Measurements from ENCODE around the gene RPS15. TPM values are rescaled to one million over a fixed set of nuclear protein-coding genes. Genes with fewer than 3 reads are reported as not detected.

RPS15 gene
- total and polyA plus RNA-seq, 10 of the 15 experiments (the other 5 are each of a cell fraction or from before 2014, with no cell fraction given), result 559 to 3,158 (median 1,413) TPM

- under 1% methylated on average over 71 of the region's 71 CpGs for WGBS (ENCODE audit: insufficient coverage, insufficient replicate concordance, low lambda C conversion rate, missing lambda C conversion rate)
- POLR2A ChIA-PET, result interaction anchor here (0.6 kb wide), 1 partner anchor 55 kb away, joined by 3 read pairs; no protein-coding TSS in a partner anchor
- peak within 1 kb of the TSS; percentile 64 for H3K27ac ChIP-seq (ENCODE audit: control insufficient read depth, insufficient read depth)
- H3K4me3 ChIP-seq, result peak within 1 kb of the TSS; percentile 95
- FAIRE-seq, result peak; percentile 95
- CTCF ChIA-PET, result interaction anchor here (0.8 kb wide), 1 partner anchor 25 kb away, joined by 3 read pairs; no protein-coding TSS in a partner anchor
- ATAC-seq, result peak; percentile 96
- DNase-seq (ENCODE audit: low read depth, low spot score), result peak; percentile 80
- no peaks in the 10 kb centered on the region for H3K36me3 ChIP-seq (ENCODE audit: control insufficient read depth in 2 of 2, insufficient read depth in 2 of 2, low read length in 1 of 2)
- intact Hi-C loops (cut with micrococcal nuclease; ENCODE audit: unreplicated experiment) (no loop called here), in situ Hi-C loops (cut with MboI) (no loop called here)
- no peaks in the 10 kb centered on the region for H3K9me3 ChIP-seq (replicated peaks; ENCODE audit: control insufficient read depth, insufficient read depth, low read length)
- H3K4me2 ChIP-seq (ENCODE audit: control insufficient read depth, insufficient read depth), result peak within 1 kb of the TSS; percentile 88
- no peaks in the 10 kb centered on the region for H3K4me1 ChIP-seq (ENCODE audit: control insufficient read depth, insufficient read depth, low read length)
- H4K20me1 ChIP-seq (ENCODE audit: control insufficient read depth, insufficient read depth), result no peaks in the 10 kb centered on the region
- H3K27me3 ChIP-seq (replicated peaks in 1 of 2; ENCODE audit: control insufficient read depth in 2 of 2, insufficient read depth in 2 of 2, low read length in 1 of 2), result no peaks in the 10 kb centered on the region
- H2AFZ ChIP-seq (ENCODE audit: control insufficient read depth, low read depth, low read length), result peak within 1 kb of the TSS; percentile 92
- H3K79me2 ChIP-seq (ENCODE audit: control insufficient read depth, insufficient read depth, low read length), result peaks cover 8% of the 10 kb centered on the region
- peak within 1 kb of the TSS; percentile 75 for H3K9ac ChIP-seq (ENCODE audit: control insufficient read depth, insufficient read depth, low read length)
- no TSS peak for BruUV-seq (replicated peaks)
- RAD21 ChIA-PET (ENCODE audit: unreplicated experiment), result interaction anchor here (0.6 kb wide), 1 partner anchor 96 kb away, joined by 3 read pairs; no protein-coding TSS in a partner anchor
- SMC1A ChIA-PET (ENCODE audit: uncharacterized antibody, unreplicated experiment), result interaction anchor here (0.6 to 0.9 kb wide), 2 partner anchors 12 to 546 kb away, joined by 3 read pairs; partner anchors contain the start of gene REEP6
- TF ChIP-seq E4F1 (IDR thresholded peaks at IDR 0.05; ENCODE audit: borderline replicate concordance, partially characterized antibody), result peak; percentile 79
- no peak for TF ChIP-seq HSF1 (IDR thresholded peaks at IDR 0.05; ENCODE audit: low read depth, low read length)
- TF ChIP-seq MAX (IDR thresholded peaks at IDR 0.05; ENCODE audit: low read depth, low read length), result peak; percentile 50
- no peak for TF ChIP-seq MYB (IDR thresholded peaks at IDR 0.05; ENCODE audit: borderline replicate concordance, low read depth, low read length)
- TF ChIP-seq POLR2AphosphoS2 (IDR thresholded peaks at IDR 0.05; ENCODE audit: low read depth, low read length), result peak; percentile 85; the same call in 1 of the 2 replicates
- TF ChIP-seq IKZF1 (conservative IDR thresholded peaks at IDR 0.05), result peak; percentile 72
- peak; percentile 77 for TF ChIP-seq RB1 (IDR thresholded peaks at IDR 0.05; ENCODE audit: borderline replicate concordance)
- TF ChIP-seq NKRF (conservative IDR thresholded peaks at IDR 0.05), result peak; percentile 90
- TF ChIP-seq MXI1 (IDR thresholded peaks at IDR 0.05; ENCODE audit: low read depth, low read length), result peak; percentile 57; the same call in 1 of the 2 replicates
- peak; percentile 94 for TF ChIP-seq RELB (IDR thresholded peaks at IDR 0.05; ENCODE audit: low read depth)
Observed at GRCh38 chr19:1478934-1479707, 40.9 kb downstream of the RPS15 start, which contains the start of gene C19orf25. Gene C19orf25 (minus strand): TSS chr19:1479215. CDS start chr19:1478903, 312 bp downstream.
